HUES48 (cell line): Measurements from ENCODE around the gene ZNF629.
"Not testable (repeated sequence)": the region's sequence is repeated elsewhere in the genome, so short reads cannot be mapped to it uniquely, and the experiment has no call there.

ENCODE experiments used
- H3K27ac ChIP-seq: one replicate; pipeline ENCODE4 v1.7.0; 2013; ENCODE audit warnings: low read depth, low read length, inconsistent platforms
- H3K27me3 ChIP-seq: 2 replicates; pipeline ENCODE4 v1.6.1; 2013; ENCODE audit warnings: mild to moderate bottlenecking, low read length; ENCODE audit not compliant: control insufficient read depth, insufficient read depth
- H3K36me3 ChIP-seq: 2 replicates; pipeline ENCODE4 v1.6.1; 2013; ENCODE audit warnings: low read length; ENCODE audit not compliant: control insufficient read depth, insufficient read depth
- H3K4me1 ChIP-seq: 2 replicates; pipeline ENCODE4 v1.6.1; 2013; ENCODE audit warnings: mild to moderate bottlenecking, low read length; ENCODE audit not compliant: control insufficient read depth, insufficient read depth
- H3K4me3 ChIP-seq: 2 replicates; pipeline ENCODE4 v1.5.1; 2013; ENCODE audit warnings: mild to moderate bottlenecking, low read depth, low read length
- H3K9ac ChIP-seq: 2 replicates; pipeline ENCODE4 v1.6.1; 2013; ENCODE audit warnings: mild to moderate bottlenecking, low read depth, low read length, moderate library complexity
- H3K9me3 ChIP-seq: 2 replicates; pipeline ENCODE4 v1.6.1; 2013; ENCODE audit warnings: low read length; ENCODE audit not compliant: control insufficient read depth, insufficient read depth

The ZNF629 gene

DNA sequence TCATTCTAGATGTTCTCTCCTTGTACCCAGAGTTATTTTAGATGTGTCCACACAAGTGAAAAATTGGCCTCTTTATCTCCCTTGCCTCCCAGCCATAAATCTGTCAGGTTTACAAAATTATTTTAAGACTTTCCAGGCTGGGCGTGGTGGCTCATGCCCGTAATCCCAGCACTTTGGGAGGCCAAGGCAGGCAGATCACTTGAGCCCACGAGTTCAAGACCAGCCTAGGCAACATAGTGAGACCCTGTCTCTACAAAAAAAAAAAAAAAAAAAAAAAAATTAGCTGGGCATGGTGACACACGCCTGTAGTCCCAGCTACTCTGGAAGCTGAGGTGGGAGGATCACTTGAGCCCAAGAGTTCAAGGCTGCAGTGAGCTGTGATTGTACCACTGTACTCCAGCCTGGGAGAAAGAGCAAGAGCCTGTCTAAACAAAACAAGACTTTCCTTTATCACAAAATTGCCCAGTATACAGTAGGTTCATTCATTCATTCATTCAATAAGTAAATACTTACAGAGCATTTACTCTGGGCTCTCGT is 22.0 kb upstream of the ZNF629 start:
- H3K36me3 ChIP-seq, H3K9ac ChIP-seq, H3K9me3 ChIP-seq, H3K4me3 ChIP-seq, H3K4me1 ChIP-seq, H3K27ac ChIP-seq: not testable (repeated sequence)
- H3K27me3 ChIP-seq, result peaks cover 37% of the 10 kb centered on the region

DNA sequence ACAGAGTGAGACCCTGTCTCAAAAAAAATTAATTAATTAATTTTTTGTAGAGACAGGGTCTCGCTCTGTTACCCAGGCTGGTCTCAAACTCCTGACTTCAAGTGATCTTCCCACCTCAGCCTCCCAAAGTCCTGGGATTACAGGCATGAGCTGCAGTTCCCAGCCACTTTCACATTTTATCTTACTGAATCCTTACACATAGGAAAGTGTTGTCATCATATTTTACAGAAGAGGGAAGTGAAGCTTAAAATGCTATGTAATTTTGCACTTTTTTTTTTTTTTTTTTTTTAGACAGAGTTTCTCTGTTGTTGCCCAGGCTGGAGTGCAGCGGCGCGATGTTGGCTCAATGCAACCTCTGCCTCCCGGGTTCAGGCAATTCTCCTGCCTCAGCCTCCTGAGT is 21.1 kb upstream of the ZNF629 start:
- no peak overlapping the region for H3K4me3 ChIP-seq
- H3K27ac ChIP-seq, result no peak overlapping the region
- no peaks in the 10 kb centered on the region for H3K36me3 ChIP-seq
- H3K9ac ChIP-seq, result no peak overlapping the region
- no peaks in the 10 kb centered on the region for H3K9me3 ChIP-seq
- H3K27me3 ChIP-seq, result peaks cover 38% of the 10 kb centered on the region
- peaks cover 7% of the 10 kb centered on the region for H3K4me1 ChIP-seq

DNA sequence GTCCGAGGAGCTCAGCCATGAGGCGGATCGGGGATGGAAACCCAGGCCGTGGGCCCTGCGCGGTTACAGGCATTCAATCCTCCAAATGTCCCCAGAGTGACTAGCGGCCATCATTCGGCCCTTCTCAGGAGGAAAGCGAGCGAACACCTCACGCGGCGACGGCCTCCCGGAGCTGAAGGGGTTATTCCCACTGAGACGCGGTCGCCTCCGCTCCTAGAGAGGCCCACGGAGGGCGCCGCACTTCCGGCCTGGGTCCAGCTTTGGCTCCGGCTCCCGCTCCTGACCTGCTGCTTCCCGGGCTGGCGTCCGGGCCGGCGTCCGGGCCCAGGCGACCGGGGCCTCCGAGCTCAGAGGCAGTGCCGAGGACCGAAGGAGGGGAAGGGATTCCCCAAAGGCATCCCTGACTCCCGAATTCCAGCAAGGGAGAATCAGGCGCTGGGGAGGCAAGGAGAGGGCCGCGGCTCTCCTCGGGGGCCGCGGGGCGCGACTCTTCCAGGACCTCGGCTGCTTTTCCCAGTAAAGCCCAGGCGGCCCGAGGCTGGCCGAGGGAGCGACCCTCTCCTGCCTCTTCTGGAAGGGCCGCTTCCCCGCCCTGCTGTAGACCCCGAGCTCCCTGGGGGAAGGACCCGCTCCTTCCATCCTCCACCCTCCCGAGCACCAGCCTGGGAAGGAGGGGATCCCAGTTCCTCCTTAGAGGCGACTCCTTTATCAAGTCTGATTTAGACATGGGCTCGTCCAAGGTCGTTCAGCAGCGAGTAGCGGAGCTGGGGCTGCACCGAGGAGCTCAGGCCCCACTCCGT is 18.6 kb upstream of the ZNF629 start:
- H3K27me3 ChIP-seq, result peaks cover 41% of the 10 kb centered on the region
- H3K4me1 ChIP-seq, result peaks cover 7% of the 10 kb centered on the region
- H3K36me3 ChIP-seq, result no peaks in the 10 kb centered on the region
- H3K4me3 ChIP-seq, result peak overlapping the region; percentile 71
- H3K27ac ChIP-seq, result peak overlapping the region; percentile 74
- no peaks in the 10 kb centered on the region for H3K9me3 ChIP-seq
- H3K9ac ChIP-seq, result peak overlapping the region; percentile 41

DNA sequence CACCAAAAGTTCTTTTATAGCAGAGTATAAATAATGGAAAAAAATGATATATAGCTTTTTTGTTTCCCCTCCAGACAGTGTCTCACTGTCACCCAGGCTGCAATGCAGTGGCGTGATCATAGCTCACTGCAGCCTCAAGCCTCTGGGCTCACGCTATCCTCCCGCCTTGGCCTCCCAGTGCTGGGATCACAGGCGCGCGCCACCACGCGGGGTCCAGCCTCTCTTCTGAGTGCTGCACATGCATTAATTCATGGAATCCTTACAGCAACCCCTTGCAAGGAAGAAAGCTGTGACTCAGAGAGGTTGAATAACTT is 18.0 kb upstream of the ZNF629 start:
- Histone ChIP-seq H3K4me3 (peak overlapping the region; percentile 71), H3K27me3 (peaks cover 41% of the 10 kb centered on the region), H3K27ac (no peak overlapping the region), H3K36me3 (no peaks in the 10 kb centered on the region), H3K9ac (no peak overlapping the region), H3K9me3 (no peaks in the 10 kb centered on the region), H3K4me1 (peaks cover 7% of the 10 kb centered on the region)

DNA sequence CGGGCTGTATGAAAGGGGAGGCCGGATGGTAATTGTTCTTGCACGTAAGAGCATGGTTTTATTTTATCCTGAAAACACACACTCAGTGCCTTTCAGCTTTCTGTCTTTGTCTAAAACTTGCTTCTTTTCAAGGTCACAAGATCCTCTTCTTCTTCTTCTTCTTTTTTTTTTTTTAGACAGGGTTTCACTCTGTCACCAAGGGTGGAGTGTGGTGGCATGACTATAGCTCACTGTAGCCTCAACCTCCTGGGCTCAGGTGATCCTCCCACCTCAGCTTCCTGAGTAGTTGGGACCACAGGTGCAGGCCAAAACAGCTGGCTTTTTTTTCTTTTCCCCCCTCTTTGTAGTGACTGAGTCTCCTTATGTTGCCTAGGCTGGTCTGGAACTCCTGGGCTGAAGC is 15.9 kb upstream of the ZNF629 start:
- Histone ChIP-seq H3K27ac (no peak overlapping the region), H3K36me3 (no peaks in the 10 kb centered on the region), H3K9ac (no peak overlapping the region), H3K27me3 (peaks cover 36% of the 10 kb centered on the region), H3K4me3 (no peak overlapping the region), H3K9me3 (no peaks in the 10 kb centered on the region), H3K4me1 (peaks cover 7% of the 10 kb centered on the region)

DNA sequence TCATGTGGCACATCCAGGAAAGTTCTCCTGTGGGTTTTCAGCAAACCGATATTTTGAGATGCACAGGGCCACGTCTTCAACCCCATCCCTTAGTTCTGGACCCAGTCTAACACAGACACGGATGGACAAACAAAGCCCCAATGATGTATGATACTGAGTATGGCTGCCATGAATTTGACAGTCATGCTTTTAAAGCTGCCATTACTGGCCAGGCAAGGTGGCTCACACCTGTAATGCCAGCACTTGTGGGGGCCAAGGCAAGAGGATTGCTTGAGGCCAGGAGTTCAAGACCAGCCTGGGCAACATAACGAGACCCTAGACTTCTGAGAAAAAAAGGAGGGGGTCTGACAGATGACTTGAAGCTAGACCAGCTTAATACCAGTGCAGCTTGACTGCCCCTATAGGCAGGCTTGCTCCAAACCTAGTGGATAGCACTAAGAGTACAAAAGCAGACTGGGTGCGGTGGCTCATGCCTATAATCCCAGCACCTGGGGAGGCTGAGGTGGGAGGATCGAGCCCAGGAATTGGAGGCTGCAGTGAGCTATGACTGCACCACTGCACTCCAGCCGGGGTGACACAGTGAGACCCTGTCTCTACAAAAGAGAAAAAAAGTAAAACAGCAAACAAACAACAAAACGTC is 10.8 kb upstream of the ZNF629 start:
- no peaks in the 10 kb centered on the region for H3K4me1 ChIP-seq
- H3K27ac ChIP-seq, result no peak overlapping the region
- peaks cover 6% of the 10 kb centered on the region for H3K27me3 ChIP-seq
- no peak overlapping the region for H3K9ac ChIP-seq
- no peaks in the 10 kb centered on the region for H3K9me3 ChIP-seq
- H3K36me3 ChIP-seq, result no peaks in the 10 kb centered on the region
- H3K4me3 ChIP-seq, result no peak overlapping the region

DNA sequence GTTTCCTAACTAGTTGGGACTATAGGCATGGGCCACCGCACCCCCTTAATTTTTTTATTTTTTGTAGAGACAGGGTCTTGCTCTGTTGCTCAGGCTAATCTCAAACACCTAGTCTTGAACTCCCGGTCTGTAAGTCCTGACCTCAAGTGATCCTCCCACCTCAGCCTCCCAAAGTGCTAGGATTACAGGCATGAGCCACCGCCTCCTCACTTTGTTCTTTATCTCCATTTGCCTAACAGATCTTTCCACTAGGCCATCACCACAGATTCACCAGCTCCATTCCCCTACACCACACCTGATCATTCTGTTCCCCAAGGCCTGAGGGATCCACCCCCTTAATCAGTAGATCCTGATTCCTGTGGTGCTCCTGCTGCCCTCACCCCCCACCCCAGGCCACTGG is 7.6 kb upstream of the ZNF629 start:
- Histone ChIP-seq H3K36me3 (no peaks in the 10 kb centered on the region), H3K9ac (no peak overlapping the region), H3K27me3 (no peaks in the 10 kb centered on the region), H3K9me3 (no peaks in the 10 kb centered on the region), H3K4me1 (no peaks in the 10 kb centered on the region), H3K4me3 (no peak overlapping the region), H3K27ac (no peak overlapping the region)

DNA sequence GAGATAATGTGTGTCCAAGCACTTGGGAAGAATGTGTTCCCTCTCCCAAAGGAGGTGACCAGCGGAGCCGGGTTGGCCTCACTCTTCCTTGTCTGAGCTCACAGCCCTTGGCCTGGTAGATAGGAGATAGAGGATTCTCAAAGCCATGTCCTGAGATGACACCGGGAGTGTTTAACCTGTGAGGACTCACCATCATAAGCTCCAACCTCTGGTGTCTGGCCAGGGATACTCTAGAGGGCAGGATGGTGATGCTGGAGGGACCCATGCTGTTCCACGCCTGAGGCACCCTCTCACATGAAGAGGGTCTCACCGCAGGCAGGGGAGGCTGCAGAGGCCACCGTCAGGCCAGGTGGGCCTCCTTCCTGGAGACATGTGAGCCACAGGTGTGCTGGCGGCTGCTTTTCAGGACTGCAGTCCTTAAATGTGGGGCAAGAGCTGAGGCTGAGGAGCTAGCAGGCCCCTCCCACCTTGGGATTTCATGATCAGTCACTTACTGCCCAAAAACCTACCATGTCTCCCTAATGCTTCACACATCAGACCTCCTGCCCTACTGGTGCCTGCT is 6.6 kb upstream of the ZNF629 start:
- Histone ChIP-seq H3K9ac (no peak overlapping the region), H3K4me1 (no peaks in the 10 kb centered on the region), H3K27me3 (no peaks in the 10 kb centered on the region), H3K36me3 (no peaks in the 10 kb centered on the region), H3K27ac (no peak overlapping the region), H3K4me3 (no peak overlapping the region), H3K9me3 (no peaks in the 10 kb centered on the region)

DNA sequence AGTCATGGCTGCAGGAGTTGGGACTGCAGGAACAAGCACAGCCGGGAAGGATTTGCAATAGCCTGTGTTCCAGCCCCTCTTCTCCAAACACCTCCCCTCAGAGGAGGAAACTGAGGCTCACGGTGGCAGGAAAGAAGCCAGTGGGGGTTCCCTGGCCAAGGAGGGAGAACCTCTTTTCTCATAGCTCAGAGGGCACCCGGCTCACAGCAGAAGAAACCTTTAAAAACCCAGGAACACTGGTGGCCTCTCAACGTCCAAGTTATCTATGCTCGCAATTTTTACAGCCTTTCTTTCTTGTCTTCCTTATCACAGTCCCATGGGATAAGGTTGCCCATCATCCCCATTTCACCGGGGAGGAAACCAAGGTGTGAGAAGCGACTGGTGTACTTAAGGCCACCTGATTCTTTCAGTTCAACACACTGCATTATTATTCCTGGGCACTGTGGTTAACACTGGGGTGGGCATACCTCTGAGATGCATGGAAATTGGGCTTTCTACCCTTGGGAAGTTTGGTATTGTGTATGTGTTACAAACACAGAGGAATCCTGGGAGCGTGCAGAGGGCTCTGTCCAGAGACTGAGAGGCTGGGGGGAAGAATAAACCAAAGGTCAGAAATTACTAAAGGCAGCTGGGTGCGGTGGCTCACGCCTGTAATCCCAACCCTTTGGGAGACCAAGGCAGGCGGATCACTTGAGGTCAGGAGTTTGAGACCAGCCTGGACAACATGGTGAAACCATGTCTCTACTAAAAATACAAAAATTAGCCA is 791 bp upstream of the ZNF629 start:
- Histone ChIP-seq H3K27ac (peak overlapping the region; percentile 89), H3K36me3 (peaks cover 10% of the 10 kb centered on the region), H3K4me1 (no peaks in the 10 kb centered on the region), H3K4me3 (peak overlapping the region; percentile 98), H3K9ac (0 out of 2 replicates have a peak overlapping the region, but pooled peaks have one; percentile 89), H3K9me3 (no peaks in the 10 kb centered on the region), H3K27me3 (no peaks in the 10 kb centered on the region)

DNA sequence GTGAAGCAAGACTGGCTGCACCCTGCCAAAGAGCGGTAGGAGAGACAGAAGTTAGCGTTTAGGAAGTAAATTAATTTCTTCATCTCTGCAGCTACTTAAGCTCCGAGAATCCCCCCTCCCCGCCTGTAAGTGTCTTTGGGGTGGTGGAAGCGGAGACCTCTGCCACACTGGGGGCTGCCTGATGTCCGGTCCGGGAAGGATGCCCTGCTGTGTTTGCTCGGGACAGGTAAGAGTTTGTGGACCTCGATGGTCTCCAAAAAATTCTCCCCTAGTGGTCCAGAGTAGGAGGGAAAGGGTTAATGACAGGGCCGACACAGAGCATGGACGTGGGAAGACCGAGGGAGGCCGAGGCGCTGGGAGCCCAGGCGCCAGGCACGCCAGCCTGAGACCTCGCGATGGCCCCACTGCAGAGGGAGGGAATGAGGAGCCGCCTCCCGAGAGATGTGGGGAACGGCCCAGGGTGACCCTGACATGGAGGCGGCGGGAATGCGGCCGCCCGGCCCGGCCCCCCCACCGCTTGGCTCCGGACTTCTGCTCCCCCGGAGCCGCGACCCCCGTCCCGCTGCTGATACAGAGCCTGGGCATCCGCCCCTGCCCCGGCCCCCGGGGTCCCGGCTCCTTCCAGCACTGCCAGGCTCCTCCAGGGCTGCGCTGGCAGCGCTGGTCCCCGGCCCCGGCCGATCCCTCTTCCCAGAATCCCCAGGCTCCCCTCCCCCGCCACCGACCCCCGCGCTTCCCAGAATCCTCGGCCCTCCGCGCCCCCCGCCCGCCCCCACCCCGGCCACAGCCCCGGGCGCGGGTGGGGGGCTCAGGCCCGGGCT is 680 bp downstream of the ZNF629 start:
- H3K27me3 ChIP-seq, result no peaks in the 10 kb centered on the region
- H3K4me1 ChIP-seq, result no peaks in the 10 kb centered on the region
- H3K9ac ChIP-seq, result peak overlapping the region; percentile 89
- peaks cover 24% of the 10 kb centered on the region for H3K36me3 ChIP-seq
- H3K4me3 ChIP-seq, result peak overlapping the region; percentile 98
- no peaks in the 10 kb centered on the region for H3K9me3 ChIP-seq
- H3K27ac ChIP-seq, result peak overlapping the region; percentile 89
